ENCODE measurements around the gene STK17B.

The STK17B gene

DNA sequence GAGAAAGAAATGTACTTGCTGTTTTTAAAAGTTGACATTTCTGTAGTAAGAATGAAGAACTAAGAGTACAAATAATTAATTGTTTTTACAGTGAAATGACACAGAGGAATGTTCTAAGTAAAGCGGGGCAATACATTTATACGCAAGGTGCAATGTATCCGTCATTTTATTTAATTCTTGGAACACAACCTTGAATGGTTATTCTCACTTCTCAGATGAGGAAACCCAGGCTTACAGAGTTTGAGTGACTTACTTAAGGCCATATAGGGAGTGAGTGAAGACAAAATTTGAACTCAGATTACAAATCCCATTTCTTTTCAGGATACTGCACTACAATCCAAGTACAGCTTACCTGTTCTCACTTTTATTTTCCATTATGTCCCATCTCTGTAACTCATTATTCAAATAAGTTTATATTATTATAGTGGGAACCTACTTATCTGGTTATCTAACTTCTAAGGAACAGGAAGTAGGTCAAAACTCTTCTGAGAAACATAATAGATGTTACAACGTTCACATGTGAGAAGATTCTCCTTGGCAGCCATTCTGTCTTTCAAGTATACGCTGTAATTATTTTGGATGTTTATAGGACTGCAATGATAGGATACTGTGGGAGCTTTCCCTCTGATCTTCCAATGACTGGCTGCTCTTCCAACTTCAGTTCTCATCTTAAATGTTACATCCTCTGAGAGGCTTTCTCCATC is 12.3 kb upstream of the STK17B start:
- no peak for DNase-seq

- DNase-seq = no peak
Observed at GRCh38 chr2:196183172-196183473, 11.7 kb upstream of the STK17B start.

GRCh38 chr2:196182439-196183171 is 11.2 kb upstream of the STK17B start:
- DNase-seq = no peak

DNA sequence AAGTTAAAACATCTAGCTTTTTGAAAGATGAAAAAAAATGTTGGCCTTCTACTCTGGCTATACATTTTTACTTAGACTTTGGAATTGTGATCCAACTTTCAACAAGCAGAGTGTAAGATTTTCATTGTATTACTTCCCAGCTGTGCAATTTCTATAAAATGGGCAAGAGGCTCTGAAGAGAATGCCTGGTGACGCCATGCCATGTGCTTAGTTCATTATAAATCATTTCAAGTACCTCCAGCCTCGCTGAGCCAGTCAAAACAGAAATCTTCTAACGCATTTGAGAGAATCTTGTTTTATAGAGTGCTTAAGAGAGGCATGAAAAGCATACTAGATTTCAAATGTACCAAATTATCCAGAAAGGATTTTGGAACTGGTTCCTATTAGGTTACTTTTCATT is 10.1 kb upstream of the STK17B start:
- no peak for DNase-seq

- DNase-seq = no peak
Observed at GRCh38 chr2:196177124-196177523, 5.7 kb upstream of the STK17B start.

GRCh38 chr2:196176142-196176738 is 4.9 kb upstream of the STK17B start:
- no peak for DNase-seq

DNA sequence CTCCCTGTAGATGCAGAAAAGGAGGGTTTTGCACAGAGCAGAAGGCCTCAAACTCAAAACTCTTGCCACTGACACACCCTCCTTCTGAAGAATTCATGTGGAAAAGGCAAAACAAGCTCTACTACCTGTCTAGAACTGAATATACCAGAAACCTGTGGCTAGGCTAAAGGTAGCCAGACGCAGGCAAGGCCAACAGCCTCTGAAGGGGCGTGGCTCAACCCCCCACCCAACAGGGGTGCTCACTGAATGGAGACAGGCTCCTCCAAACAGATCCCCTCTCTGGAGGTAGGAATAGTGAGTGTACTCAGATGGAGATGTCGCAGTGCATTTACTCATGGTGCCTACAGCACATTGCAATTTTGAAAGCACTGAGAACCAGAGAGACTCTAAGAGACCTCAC is 3.0 kb upstream of the STK17B start:
- DNase-seq = no peak

DNA sequence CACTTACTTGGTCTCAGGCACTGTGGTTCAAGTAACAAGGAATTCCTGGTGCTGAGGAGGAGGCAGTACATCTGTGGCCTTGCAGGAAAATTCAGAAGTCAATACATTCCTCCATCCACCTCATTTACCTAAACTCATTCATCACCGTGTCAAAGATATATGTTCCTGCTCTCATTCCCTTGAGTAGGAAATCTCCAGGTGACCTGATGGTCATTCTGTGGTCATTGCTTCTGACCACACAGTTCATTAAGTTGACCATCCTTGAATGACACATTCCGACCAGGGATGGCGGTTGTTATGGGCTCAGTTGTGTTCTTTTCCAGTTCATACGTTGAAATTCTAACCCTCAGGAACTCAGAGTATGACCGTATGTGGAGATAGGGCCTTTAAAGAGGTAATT is 2.1 kb upstream of the STK17B start:
- no peak for DNase-seq

DNA sequence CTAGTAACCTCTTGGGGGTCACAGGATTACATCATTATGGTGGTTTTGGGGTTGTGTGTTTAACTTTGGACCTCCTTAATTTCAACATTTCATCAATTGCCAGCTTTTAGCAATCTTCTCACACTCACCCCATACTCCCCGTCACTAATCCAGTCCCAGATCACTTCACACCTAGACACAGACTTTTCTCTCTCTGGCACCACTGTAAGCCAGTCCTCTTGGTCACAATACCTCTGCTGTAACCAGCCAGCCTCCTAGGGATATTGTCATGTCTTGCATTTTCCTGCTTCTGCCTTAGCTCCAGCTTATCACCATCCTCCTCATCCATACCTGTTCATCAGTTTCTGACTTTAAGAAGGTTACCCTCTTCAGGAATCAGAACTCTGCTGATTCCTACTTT is 1.6 kb upstream of the STK17B start:
- DNase-seq = no peak

DNA sequence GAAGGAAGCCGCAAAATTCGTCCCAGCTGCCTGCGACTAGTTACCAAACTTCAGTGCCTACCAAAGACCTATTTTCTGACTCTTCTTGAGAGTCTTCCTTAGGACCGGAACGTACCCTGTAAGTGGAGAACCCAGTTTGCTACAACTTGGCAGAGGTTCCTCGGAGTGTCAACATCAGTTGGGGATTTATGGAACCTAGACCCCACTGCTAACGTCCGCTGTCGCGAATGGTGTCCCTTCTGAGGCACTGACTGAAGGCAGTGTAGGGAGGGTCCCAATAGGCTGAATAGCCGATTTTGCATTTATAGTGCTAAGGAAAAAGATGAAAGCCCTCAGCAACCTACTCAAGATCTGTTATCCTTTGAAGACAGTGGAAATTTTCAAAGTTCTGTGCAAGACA is 568 bp upstream of the STK17B start:
- no peak for DNase-seq

DNA sequence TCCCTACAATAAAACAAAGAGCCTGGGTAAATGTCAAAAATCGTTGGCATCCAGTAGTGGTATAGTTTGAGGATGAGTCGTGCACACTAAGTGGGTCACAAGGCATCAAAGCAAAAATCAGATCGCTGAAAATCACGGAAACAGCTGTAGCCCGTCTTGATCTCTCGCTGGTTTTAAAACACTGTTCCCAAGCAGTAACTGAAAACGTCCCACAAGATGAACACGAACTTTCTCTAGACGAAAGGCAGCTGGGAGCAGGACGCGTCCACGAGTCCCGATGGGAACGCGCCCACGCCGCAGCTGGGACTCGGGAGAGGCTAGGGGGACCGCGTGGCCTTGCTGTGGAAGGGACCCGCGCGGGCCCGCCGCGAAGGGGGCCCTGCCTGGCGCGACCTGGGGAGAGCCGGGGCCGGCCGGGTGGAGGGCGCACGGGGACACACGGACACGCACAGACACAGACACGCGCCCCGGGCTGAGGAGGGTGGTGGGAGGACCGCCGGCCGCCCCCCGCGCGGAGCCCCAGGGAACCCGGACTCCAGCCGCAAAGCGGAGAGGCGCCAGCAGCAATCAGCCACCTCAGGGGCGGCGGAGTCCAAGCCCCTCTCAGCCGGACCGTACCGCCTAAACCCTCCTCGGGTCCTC is 651 bp downstream of the STK17B start:
- DNase-seq = no peak

DNA sequence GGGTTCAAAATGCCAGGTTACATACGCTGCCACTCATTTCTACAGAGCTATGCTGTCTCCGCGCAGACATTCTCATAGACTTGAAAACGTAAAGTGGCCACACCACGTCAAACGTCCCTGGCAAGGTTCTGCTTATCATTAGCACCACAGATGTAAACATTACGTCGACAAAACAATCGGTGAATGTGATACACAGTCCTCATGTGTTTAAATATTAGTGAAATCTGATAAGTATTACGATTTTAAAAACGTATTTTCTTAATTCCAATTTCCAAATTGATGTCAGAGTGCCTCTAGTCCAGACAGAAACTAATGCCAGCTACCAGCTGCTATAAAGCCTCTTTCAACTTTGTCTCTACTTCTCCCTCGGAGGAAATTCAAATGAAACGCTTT is 1.2 kb downstream of the STK17B start:
- no peak for DNase-seq

GRCh38 chr2:196169516-196169915 is 1.9 kb downstream of the STK17B start:
- DNase-seq = no peak

DNA sequence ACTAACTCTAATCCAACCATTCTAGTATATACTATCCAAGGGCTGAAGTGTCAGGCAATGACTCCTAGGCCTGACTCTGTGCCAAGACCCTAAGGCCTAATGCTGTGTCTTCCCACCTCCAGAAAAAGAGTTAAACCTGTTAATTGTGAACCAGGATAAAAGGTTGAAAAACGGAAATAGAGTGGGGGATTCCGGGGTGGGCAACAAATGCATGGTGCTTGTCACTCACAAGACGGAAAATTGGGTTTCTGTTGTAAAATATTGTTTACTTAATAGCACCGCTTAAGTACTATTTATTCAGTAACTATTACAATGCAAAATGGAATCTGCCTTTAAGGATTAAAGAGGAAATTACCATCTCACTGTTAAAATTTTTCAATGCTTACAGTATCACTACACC is 3.2 kb downstream of the STK17B start:
- no peak for DNase-seq

DNA sequence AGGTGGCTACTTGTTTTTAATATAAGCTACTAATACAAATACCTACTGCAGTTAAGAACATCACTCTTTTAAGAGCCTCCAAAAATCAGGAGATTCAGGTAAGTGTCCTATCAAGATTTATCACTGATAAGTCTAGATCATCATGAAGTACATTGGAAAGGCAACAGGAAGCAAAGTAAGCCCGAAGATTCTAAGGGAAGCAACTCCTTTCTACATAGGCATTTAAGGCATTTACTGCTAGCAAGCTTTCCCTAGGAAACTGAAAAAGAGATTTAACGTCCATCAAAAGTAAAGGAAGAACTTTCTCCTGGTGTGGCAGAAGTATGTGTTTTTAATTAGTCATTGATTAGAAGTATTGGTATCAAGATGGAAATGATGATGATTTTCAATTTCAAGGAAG is 3.7 kb downstream of the STK17B start:
- no peak for DNase-seq

- no peak for DNase-seq
Observed at GRCh38 chr2:196166876-196167275, 4.5 kb downstream of the STK17B start.

DNA sequence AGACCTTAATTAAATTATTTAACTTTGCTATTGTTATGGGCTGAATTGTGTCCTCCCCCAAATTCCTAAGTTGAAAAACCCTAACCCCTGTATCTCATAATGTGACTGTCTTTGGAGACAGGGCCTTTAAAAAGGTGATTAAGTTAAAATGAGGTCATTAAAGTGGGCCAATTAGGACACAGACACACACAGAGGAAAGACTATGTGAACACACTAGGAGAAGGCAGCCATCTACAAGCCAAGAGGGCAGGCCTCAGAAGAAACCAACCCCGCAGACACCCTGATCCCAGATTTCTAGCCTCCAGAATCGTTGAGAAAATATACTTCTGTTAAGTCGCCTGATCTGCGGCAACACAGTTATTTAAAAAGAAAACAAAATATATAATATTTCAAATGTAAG is 6.4 kb downstream of the STK17B start:
- DNase-seq = no peak

- DNase-seq = no peak
Observed at GRCh38 chr2:196163285-196163684, 8.1 kb downstream of the STK17B start.

DNA sequence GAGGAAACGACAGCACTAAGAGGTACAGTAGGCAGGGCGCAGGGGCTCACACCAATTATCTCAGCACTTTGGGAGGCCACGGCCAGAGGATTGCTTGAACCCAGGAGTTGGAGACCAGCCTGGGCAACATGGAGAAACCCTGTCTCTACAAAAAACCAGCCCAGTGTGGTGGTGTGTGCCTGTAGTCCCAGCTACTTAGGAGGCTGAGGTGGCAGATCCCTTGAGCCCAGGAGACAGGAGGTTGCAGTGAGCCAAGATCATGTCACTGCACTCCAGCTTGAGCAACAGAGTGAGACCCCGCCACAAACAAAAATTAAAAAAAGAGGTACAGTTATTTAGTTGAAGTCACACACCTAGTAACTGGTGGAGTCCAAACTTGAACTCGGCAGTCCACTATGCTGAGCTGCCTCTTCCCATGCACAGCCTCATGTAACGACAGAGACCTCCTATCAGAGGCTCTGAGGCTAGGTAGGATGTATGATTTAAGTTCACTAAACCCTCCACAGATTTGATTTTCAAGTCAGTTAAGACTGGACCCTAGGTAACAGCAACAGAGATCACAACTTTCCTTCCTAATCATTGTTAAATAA is 8.7 kb downstream of the STK17B start:
- no peak for DNase-seq

- no peak for DNase-seq
Observed at GRCh38 chr2:196160946-196161345, 10.4 kb downstream of the STK17B start.

DNA sequence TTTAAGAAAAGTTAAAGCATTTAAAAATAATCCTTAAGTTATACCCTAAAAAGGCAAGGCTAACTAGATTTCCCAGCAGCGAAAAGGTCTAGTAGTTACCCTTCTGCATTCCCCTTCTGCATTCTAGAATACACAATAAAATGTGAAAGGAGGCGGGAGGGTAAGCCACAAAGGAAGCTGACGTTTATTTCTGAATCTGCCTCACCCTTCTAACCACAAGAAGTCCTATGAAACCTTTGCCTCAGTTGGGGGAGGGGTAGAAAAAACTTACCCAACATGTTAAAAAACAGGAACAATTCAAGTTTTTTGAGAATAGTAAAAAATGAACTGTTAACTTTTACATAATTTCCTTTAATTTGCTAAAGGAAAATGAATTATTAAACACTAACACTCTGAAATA is 11.3 kb downstream of the STK17B start:
- DNase-seq = no peak

GRCh38 chr2:196159221-196159892 is 12.0 kb downstream of the STK17B start:
- no peak for DNase-seq

DNA sequence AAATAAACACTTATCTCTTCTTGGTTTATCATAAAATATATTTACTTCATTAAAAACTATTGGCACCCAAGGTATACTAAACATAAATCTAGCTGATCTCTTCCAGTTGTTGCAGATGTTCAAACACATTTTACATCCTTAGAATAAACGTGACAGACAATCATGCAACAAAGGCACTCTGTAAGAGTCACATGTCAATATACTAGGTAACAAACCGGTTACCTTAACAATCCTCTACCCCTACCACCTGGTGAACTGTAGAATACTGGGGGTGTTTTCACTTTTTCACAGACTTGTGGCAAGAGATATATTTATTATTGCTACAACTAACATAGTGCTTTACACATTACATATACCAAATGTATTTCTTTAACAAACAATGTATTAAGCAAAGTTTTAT is 15.8 kb downstream of the STK17B start:
- DNase-seq = no peak

All from NCI-H1694 (cell line).